HAP-1 (cell line): ENCODE results near the gene CYP2C18.
"Not testable (repeated sequence)": the region's sequence is repeated elsewhere in the genome, so short reads cannot be mapped to it uniquely, and the experiment has no call there.

Experiments used
- DNase-seq, 2 experiments: peaks; one replicate each; pipeline ENCODE4 v3.0.0-alpha.2; 2016 to 2020; ENCODE audit warnings: low spot score in 2 of 2
- H3K27me3 ChIP-seq: fragments of 250-450 bp; sonication (Bioruptor Pico); 2 replicates; pipeline ENCODE4 v1.5.1; 2020; ENCODE audit warnings: low read depth, mild to moderate bottlenecking, moderate library complexity
- H3K36me3 ChIP-seq: fragments of 250-450 bp; sonication (Bioruptor Pico); replicated peaks from 2 replicates; pipeline ENCODE4 v1.5.1; 2020; ENCODE audit warnings: mild to moderate bottlenecking
- H3K4me1 ChIP-seq: fragments of 250-450 bp; sonication (Bioruptor Pico); 2 replicates; pipeline ENCODE4 v1.5.1; 2020; ENCODE audit warnings: mild to moderate bottlenecking
- H3K4me3 ChIP-seq: fragments of 250-450 bp; sonication (Bioruptor Pico); 2 replicates; pipeline ENCODE4 v1.5.1; 2020; ENCODE audit warnings: mild to moderate bottlenecking, moderate library complexity
- H3K9me3 ChIP-seq: fragments of 250-450 bp; sonication (Bioruptor Pico); 2 replicates; pipeline ENCODE4 v1.5.1; 2020; ENCODE audit warnings: mild to moderate bottlenecking, moderate library complexity
- in situ Hi-C: fragments of 300-500 bp; cut with MboI; formaldehyde crosslinking; loops from 3 replicates; pipeline ENCODE4 v1.14.3; 2020; ENCODE audit warnings: low sequenced_read_pairs, inconsistent platforms, mixed read lengths

CYP2C18 gene

DNA sequence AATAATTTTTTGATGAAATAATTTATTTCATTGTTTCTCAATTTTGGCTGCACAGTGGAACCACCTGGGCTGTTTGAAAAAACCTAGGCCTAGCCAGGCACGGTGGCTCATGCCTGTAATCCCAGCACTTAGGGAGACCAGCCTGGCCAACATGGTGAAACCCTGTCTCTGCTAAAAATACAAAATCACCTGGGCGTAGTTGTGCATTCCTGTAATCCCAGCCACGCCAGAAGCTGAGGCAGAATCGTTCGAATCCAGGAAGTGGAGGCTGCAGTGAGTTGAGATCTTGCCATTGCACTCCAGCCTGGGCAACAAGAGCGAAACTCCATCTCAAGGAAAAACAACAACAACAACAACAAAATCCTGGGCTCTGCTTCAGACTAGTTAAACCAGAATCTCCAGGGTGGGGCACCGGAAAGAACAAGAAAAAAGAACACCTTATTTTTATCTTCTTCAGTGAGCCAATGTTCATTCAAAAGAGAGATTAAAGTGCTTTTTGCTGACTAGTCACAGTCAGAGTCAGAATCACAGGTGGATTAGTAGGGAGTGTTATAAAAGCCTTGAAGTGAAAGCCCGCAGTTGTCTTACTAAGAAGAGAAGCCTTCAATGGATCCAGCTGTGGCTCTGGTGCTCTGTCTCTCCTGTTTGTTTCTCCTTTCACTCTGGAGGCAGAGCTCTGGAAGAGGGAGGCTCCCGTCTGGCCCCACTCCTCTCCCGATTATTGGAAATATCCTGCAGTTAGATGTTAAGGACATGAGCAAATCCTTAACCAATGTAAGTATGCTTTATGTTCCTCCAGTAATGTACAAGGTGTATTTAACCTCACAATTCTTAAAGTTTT lies at the start of gene CYP2C18:
Gene CYP2C18, plus strand, starts transcription at position 516 of the 841 bp plus-strand sequence. Its CDS starts 91 bp downstream, at position 607.
- H3K27me3 ChIP-seq: no peaks in the 10 kb centered on the region
- H3K4me1 ChIP-seq: no peaks in the 10 kb centered on the region
- in situ Hi-C loops: no loop called here
- no peak within 1 kb of the TSS for H3K4me3 ChIP-seq
- DNase-seq: no peak
- H3K9me3 ChIP-seq: no peaks in the 10 kb centered on the region
- no peaks in the 10 kb centered on the region for H3K36me3 ChIP-seq

DNA sequence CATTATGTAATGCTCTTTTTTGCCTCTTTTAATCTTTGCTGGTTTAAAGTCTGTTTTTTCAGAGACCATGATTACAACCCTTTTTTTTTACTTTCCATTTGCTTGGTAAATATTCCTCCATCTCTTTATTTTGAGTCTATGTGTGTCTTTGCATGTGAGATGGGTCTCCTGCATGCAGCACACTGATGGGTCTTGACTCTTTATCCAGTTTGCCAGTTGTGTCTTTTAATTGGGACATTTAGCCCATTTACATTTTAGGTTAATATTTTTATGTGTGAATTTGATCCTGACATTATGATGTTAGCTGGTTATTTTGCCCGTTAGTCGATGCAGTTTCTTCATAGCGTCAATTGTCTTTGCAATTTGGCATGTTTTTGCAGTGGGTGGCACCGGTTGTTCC lies 45.4 kb upstream of the CYP2C18 start:
- H3K9me3 ChIP-seq, in situ Hi-C loops, H3K4me1 ChIP-seq, H3K36me3 ChIP-seq, H3K27me3 ChIP-seq, H3K4me3 ChIP-seq, DNase-seq: not testable (repeated sequence)

GRCh38 chr10:94639902-94640301 lies 43.6 kb upstream of the CYP2C18 start:
- in situ Hi-C loops: no loop called here
- Histone ChIP-seq H3K36me3 (no peaks in the 10 kb centered on the region), H3K4me1 (no peaks in the 10 kb centered on the region), H3K27me3 (no peaks in the 10 kb centered on the region), H3K9me3 (peaks cover 4% of the 10 kb centered on the region; the same call in 1 of the 2 replicates), H3K4me3 (no peak overlapping the region)
- DNase-seq: no peak

- no peak overlapping the region for H3K4me3 ChIP-seq
- H3K36me3 ChIP-seq: no peaks in the 10 kb centered on the region
- peaks cover 4% of the 10 kb centered on the region; the same call in 1 of the 2 replicates for H3K9me3 ChIP-seq
- no peak for DNase-seq
- H3K4me1 ChIP-seq: no peaks in the 10 kb centered on the region
- in situ Hi-C loops: no loop called here
- H3K27me3 ChIP-seq: no peaks in the 10 kb centered on the region
Observed at GRCh38 chr10:94640562-94640961, 43.0 kb upstream of the CYP2C18 start.

DNA sequence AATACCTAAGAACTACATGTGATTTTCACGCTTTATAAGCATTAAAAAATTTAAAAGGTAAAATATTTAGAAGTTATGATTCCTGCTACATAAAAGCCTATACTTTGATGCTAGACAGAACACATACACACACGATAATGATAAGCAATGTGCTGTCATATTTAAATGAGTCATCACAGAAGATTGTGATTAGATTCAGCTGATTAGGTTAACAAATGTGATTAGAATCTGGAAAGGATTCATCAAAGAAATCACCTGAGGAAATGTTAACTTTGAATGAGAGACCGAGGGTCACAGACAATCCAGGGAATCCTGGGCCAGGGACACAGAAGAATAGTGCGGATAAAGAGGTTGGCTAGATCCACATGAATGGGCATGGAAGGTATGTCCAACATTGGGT lies 42.0 kb upstream of the CYP2C18 start:
- no peak for DNase-seq
- Histone ChIP-seq H3K9me3 (peaks cover 4% of the 10 kb centered on the region; the same call in 1 of the 2 replicates), H3K36me3 (no peaks in the 10 kb centered on the region), H3K4me1 (no peaks in the 10 kb centered on the region), H3K27me3 (no peaks in the 10 kb centered on the region), H3K4me3 (no peak overlapping the region)
- in situ Hi-C loops: no loop called here

DNA sequence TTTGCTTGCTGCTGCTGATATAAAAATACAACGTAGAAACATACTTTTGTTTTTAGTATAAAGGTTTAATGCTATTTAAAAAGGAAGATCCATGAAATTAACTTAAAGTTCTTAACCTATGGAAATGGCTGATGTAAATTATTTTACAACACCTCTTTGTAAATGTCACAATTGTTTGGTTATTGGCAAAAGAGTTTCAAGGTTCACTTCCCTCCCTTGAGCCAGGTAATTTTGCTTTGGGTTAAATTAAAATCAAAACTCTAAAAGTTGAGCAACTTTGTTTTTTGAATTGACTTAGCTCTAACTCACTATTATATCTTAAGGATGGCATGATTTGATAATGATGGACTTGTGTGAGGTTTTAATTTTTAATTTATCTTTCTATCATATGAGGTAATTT lies 39.2 kb upstream of the CYP2C18 start:
- in situ Hi-C loops: no loop called here
- no peaks in the 10 kb centered on the region for H3K36me3 ChIP-seq
- no peaks in the 10 kb centered on the region for H3K4me1 ChIP-seq
- H3K9me3 ChIP-seq: no peaks in the 10 kb centered on the region
- no peak overlapping the region for H3K4me3 ChIP-seq
- no peaks in the 10 kb centered on the region for H3K27me3 ChIP-seq
- no peak for DNase-seq

DNA sequence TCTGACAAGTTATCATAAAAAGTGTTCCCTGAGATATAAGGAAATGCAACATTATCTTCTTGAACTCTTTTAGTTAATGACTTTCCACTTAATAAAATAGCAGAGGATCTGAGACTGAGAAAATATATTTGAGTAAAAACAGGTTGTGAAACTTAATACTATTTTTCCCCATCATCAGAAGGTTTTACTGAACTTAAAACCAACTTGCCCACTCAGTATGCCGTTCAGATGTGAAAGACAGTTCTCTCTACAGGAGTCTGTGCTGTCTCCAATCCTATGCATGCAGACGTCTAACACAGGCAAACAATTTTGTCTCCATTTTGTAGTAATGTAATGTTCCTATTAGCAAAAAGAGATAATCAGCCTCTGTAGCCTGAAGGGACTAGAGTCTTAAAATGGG lies 38.2 kb upstream of the CYP2C18 start:
- no peaks in the 10 kb centered on the region for H3K9me3 ChIP-seq
- H3K36me3 ChIP-seq: no peaks in the 10 kb centered on the region
- no peaks in the 10 kb centered on the region for H3K4me1 ChIP-seq
- in situ Hi-C loops: no loop called here
- no peak overlapping the region for H3K4me3 ChIP-seq
- no peaks in the 10 kb centered on the region for H3K27me3 ChIP-seq
- no peak for DNase-seq

GRCh38 chr10:94655201-94655600 lies 28.3 kb upstream of the CYP2C18 start:
- DNase-seq, H3K9me3 ChIP-seq, H3K36me3 ChIP-seq, H3K4me1 ChIP-seq, in situ Hi-C loops, H3K27me3 ChIP-seq, H3K4me3 ChIP-seq: not testable (repeated sequence)

GRCh38 chr10:94663061-94663460 lies 20.5 kb upstream of the CYP2C18 start:
- in situ Hi-C loops: not testable (repeated sequence)

DNA sequence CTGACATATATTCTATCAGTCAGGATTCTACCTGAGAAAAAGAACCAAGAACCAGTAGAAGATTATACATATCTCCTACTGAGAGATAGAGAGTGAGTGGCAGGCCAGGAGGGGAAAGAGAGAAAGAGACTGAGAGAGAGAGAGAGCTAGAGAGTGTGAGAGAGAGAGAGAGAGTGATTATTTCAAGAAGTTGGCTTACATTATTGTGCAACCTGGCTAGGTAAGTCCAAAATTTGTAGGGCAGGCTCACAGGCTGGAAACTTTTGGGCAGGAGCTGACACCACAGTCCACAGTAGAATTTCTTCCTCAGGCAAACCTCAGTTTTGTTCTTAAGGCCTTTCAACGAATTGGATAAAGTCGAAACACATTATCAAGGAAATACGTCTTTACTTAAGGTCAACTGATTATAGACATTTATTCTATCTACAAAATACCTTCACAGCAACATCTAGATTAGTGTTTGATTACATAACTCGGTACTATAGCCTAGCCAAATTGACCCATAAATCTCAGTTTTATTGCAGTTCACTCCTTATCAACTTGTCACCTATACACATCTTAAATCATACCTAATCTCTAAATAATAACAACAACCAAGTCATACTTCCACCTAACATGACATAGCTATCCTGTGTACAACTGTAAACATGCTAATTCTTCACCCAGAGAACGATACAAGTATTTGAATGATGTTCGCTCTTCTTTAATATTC lies 17.0 kb upstream of the CYP2C18 start:
- no peak for DNase-seq
- H3K36me3 ChIP-seq: no peaks in the 10 kb centered on the region
- in situ Hi-C loops: no loop called here
- H3K4me1 ChIP-seq: no peaks in the 10 kb centered on the region
- no peaks in the 10 kb centered on the region for H3K27me3 ChIP-seq
- H3K4me3 ChIP-seq: no peak overlapping the region
- no peaks in the 10 kb centered on the region; the same call in 1 of the 2 replicates for H3K9me3 ChIP-seq

More at GRCh38 chr10:94663061-94663460, 20.5 kb upstream of the CYP2C18 start:
- H3K9me3 ChIP-seq, H3K4me3 ChIP-seq, H3K4me1 ChIP-seq, H3K27me3 ChIP-seq, DNase-seq, H3K36me3 ChIP-seq: not testable (repeated sequence)

DNA sequence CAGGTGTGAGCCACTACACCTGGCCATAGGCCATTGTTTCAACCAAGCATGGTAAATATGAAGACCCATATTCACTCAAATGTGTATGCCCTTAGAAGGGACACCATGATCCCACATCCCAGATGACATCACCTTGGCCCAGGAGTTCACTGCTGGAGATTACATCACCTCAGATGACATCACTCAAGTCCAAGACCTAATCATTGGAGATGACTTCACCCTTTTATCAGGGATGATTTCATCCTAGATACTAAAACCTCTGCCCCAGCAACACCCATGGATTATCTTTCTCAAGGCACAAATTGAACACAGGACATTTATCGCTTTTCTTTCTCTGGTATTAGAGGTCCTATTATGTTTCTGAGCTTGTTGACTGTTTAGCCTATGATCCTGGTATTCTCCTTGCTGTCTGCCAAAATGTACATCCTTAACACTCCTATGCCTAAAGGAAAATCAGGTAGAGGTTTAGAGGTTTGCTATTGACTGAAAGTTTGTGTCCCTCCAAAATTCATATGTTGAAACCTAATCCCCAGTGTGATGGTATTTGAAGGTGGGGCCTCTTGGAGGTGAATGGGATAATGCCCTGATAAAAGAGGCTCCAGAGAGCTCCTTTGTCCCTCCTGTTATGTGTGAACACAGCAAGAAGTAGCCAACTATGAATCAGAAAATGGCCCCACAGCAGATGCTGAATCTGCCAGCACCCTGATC lies 9.8 kb upstream of the CYP2C18 start:
- H3K9me3 ChIP-seq: no peaks in the 10 kb centered on the region; the same call in 1 of the 2 replicates
- no peaks in the 10 kb centered on the region for H3K36me3 ChIP-seq
- no peak for DNase-seq
- H3K4me3 ChIP-seq: no peak overlapping the region
- H3K27me3 ChIP-seq: no peaks in the 10 kb centered on the region
- no peaks in the 10 kb centered on the region for H3K4me1 ChIP-seq
- in situ Hi-C loops: no loop called here

DNA sequence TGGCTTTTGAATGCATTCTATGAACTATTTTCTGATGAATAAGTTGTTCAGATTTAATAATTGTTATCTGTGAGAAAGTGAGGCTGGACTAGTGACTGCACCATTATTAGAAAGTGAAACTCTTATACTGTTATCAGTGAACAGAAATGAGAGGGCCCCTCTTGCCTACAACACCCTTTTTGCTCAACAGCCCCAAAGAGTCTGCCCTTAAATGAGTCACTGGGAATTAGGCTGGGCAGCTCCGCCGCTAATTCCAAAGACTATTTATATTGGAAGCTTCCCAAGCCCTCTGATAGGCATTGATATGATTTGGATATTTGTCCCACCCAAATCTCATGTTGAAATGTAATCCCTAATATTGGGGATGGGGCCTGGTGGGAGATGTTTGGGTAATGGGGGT lies 7.0 kb upstream of the CYP2C18 start:
- Histone ChIP-seq H3K4me3 (no peak overlapping the region), H3K27me3 (no peaks in the 10 kb centered on the region), H3K4me1 (no peaks in the 10 kb centered on the region), H3K36me3 (no peaks in the 10 kb centered on the region), H3K9me3 (no peaks in the 10 kb centered on the region)
- DNase-seq: no peak
- in situ Hi-C loops: no loop called here

- Histone ChIP-seq H3K9me3 (no peaks in the 10 kb centered on the region), H3K4me1 (no peaks in the 10 kb centered on the region), H3K4me3 (no peak overlapping the region), H3K36me3 (no peaks in the 10 kb centered on the region), H3K27me3 (no peaks in the 10 kb centered on the region)
- in situ Hi-C loops: no loop called here
- no peak for DNase-seq
Observed at GRCh38 chr10:94677691-94678090, 5.8 kb upstream of the CYP2C18 start.

DNA sequence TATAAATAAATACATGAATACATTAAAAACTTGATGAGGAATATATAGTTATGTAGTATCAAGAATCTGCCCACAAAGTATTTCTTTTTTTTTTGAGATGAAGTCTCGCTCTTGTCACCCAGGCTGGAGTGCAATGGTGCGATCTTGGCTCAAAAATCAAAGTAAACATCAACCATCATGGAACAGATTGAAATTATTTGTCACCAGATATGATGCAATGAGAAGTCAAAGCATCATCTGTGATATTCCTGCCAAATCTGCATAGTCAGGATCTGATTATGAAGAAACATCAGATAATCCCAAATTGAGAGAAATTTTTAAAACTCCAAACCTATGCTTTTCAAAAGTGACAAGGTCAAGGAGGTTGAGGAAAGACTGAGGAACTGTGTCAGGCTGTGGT lies 5.1 kb upstream of the CYP2C18 start:
- in situ Hi-C loops: no loop called here
- Histone ChIP-seq H3K9me3 (no peaks in the 10 kb centered on the region), H3K4me3 (no peak overlapping the region), H3K36me3 (no peaks in the 10 kb centered on the region), H3K27me3 (no peaks in the 10 kb centered on the region), H3K4me1 (no peaks in the 10 kb centered on the region)
- no peak for DNase-seq
